K562 (cell line): ENCODE results near the gene BCAN. TPM values are rescaled to one million over a fixed set of nuclear protein-coding genes. Genes with fewer than 3 reads are reported as not detected.
A peak's percentile ranks its signal among the peaks of the same experiment; 100 is the strongest.

Experiments
- ATAC-seq: fragments of 200-7000 bp; cut with Tn5 transposase; 3 replicates; pipeline ENCODE4 v1.9.1; 2020; ENCODE audit warnings: moderate library complexity
- BruUV-seq: library from RNA; stranded (reverse); fragments of 400-500 nt; replicated peaks from 2 replicates; lab custom pipeline; 2021; lab: Mats Ljungman, UMichigan
- CTCF ChIA-PET: fragments of 300-600 bp; formaldehyde crosslinking; extraction: SDS; loops from one replicate; lab custom pipeline; 2021; ENCODE audit warnings: low intra/inter-chr PET ratio; lab: Yijun Ruan, JAX
- POLR2A ChIA-PET: fragments of 300-600, 350-650 bp; sonication (Branson Sonifier 250); formaldehyde crosslinking; extraction: SDS; loops from one replicate; lab custom pipeline; 2021; ENCODE audit warnings: antibody characterized with exemption, inconsistent platforms; lab: Yijun Ruan, JAX
- DNase-seq, 4 experiments: peaks; one replicate each; pipeline versions ENCODE4 v3.0.0 to v3.0.0-alpha.2; 2011 to 2018; ENCODE audit warnings: low spot score in 3 of 4, mixed read lengths in 3 of 4; ENCODE audit errors: extremely low read depth in 1 of 4
- FAIRE-seq: peaks from 2 replicates; lab custom pipeline; 2011; peaks lifted over from hg19 to GRCh38; lab: Jason Lieb, UNC
- H2AFZ ChIP-seq: 2 replicates; pipeline ENCODE4 v1.6.0; 2011; ENCODE audit warnings: low read depth, low read length, control low read depth, inconsistent platforms
- H3K27ac ChIP-seq: fragments of 200-600 bp; 3 replicates; pipeline ENCODE4 v1.8.0; 2011; ENCODE audit warnings: low read depth, mild to moderate bottlenecking, control low read depth, inconsistent platforms, low read length, moderate library complexity, mixed read lengths; ENCODE audit errors: extremely low read depth
- H3K27me3 ChIP-seq, 2 experiments: fragments of 300-600 bp in 1 of 2; 2 replicates in 1 of 2; 3 replicates in 1 of 2; pipeline versions ENCODE4 v1.6.0 to v1.8.0; 2011; ENCODE audit warnings: inconsistent platforms in 2 of 2, low read length in 2 of 2, mild to moderate bottlenecking in 1 of 2, mixed read lengths in 1 of 2, moderate library complexity in 1 of 2; ENCODE audit not compliant: control insufficient read depth in 2 of 2, insufficient read depth in 2 of 2
- H3K36me3 ChIP-seq: fragments of 300-600 bp; 3 replicates; pipeline ENCODE4 v1.8.0; 2011; ENCODE audit warnings: mild to moderate bottlenecking, low read length, inconsistent platforms; ENCODE audit not compliant: control insufficient read depth, insufficient read depth
- H3K4me1 ChIP-seq, 2 experiments: fragments of 200-600 bp in 1 of 2; replicated peaks in 1 of 2; 2 replicates in 1 of 2; 3 replicates in 1 of 2; pipeline versions ENCODE4 v1.5.1 to v1.8.0; 2011; ENCODE audit warnings: inconsistent platforms in 2 of 2, low read length in 2 of 2, mild to moderate bottlenecking in 1 of 2, mixed read lengths in 1 of 2, moderate library complexity in 1 of 2; ENCODE audit not compliant: control insufficient read depth in 2 of 2, insufficient read depth in 2 of 2
- H3K4me2 ChIP-seq: 2 replicates; pipeline ENCODE4 v1.6.1; 2011; ENCODE audit warnings: low read length, control low read depth, inconsistent platforms, mixed read lengths; ENCODE audit not compliant: insufficient read depth
- H3K4me3 ChIP-seq: fragments of 200-600 bp; sonication (generic), shearing (Covaris generic); 2 replicates; pipeline ENCODE4 v1.5.1; 2016; ENCODE audit warnings: control low read depth, inconsistent platforms
- H3K79me2 ChIP-seq: fragments of 200-600 bp; 3 replicates; pipeline ENCODE4 v1.8.0; 2011; ENCODE audit warnings: low read length, inconsistent platforms; ENCODE audit not compliant: control insufficient read depth, insufficient read depth
- H3K9ac ChIP-seq, 2 experiments: 2 replicates each; pipeline versions ENCODE4 v1.6.0 to v1.6.1; 2011; ENCODE audit warnings: low read depth in 2 of 2, low read length in 2 of 2, control low read depth in 1 of 2, inconsistent platforms in 1 of 2, mild to moderate bottlenecking in 1 of 2, mixed read lengths in 1 of 2; ENCODE audit not compliant: insufficient read depth in 1 of 2
- H3K9me1 ChIP-seq: one replicate; pipeline ENCODE4 v1.6.0; 2011; ENCODE audit warnings: inconsistent platforms, mild to moderate bottlenecking, low read length, moderate library complexity; ENCODE audit not compliant: control insufficient read depth, insufficient read depth
- H3K9me3 ChIP-seq: replicated peaks from 2 replicates; pipeline ENCODE4 v1.5.1; 2011; ENCODE audit warnings: low read depth, low read length, inconsistent platforms; ENCODE audit not compliant: control insufficient read depth, insufficient read depth
- H4K20me1 ChIP-seq: replicated peaks from 2 replicates; pipeline ENCODE4 v1.6.1; 2011; ENCODE audit warnings: low read length, inconsistent platforms, mixed read lengths; ENCODE audit not compliant: control insufficient read depth, insufficient read depth
- CREB1 ChIP-seq, 2 experiments: sonication (generic) in 1 of 2; formaldehyde crosslinking in 1 of 2; IDR thresholded peaks; 2 replicates each; pipeline versions ENCODE4 v1.6.1 to v1.8.0; 2012 to 2022; ENCODE audit warnings: inconsistent platforms in 1 of 2, mild to moderate bottlenecking in 1 of 2, missing genetic modification reagents in 1 of 2, moderate library complexity in 1 of 2
- JUND ChIP-seq, 2 experiments: IDR thresholded peaks; 2 replicates in 1 of 2; 3 replicates in 1 of 2; pipeline ENCODE4 v1.6.1; 2011; ENCODE audit warnings: borderline replicate concordance in 2 of 2, low read depth in 2 of 2, low read length in 2 of 2, improper control_type of control experiment in 1 of 2, missing biosample characterization in 1 of 2, missing genetic modification characterization in 1 of 2, missing genetic modification reagents in 1 of 2
- ZNF384 ChIP-seq: IDR thresholded peaks from 2 replicates; pipeline ENCODE4 v1.6.1; 2012; ENCODE audit warnings: low read depth, low read length, improper control_type of control experiment
- WGBS: fragments of 100-300 bp; shearing (Covaris generic); methylation state at CpG from one replicate; pipeline ENCODE4 v1.1.6; 2016; ENCODE audit warnings: low coverage, mixed read lengths; ENCODE audit not compliant: insufficient coverage; ENCODE audit errors: missing lambda C conversion rate; 5-methylcytosine and 5-hydroxymethylcytosine counted together
- in situ Hi-C: fragments of 300-500 bp; cut with MboI; formaldehyde crosslinking; loops from 4 replicates; pipeline ENCODE4 v1.15.0; 2018; ENCODE audit warnings: inconsistent platforms, mixed read lengths
- intact Hi-C: fragments of 100-400 bp; cut with micrococcal nuclease; formaldehyde crosslinking; loops from 2 replicates; pipeline ENCODE4 v1.14.2; 2022
- polyA plus RNA-seq, 8 experiments: library from polyadenylated mRNA; depleted of rRNA in 4 of 8; stranded (reverse) in 5 of 8; unstranded in 3 of 8; fragments of >200 nt; fragmentation: Nextera tagmentation in 2 of 8; fragmentation: Illumina TruSeq in 1 of 8; extraction: Ambion mirVana in 2 of 8; extraction: Trizol in 1 of 8; gene quantifications; 2 replicates each; pipeline versions ENCODE4 v1.2.1 to v1.2.3, GENCODE V29; 2011 to 2014; ENCODE audit warnings: inconsistent platforms in 1 of 8, missing spikeins in 1 of 8
- total RNA-seq, 7 experiments: library from RNA; depleted of rRNA in 6 of 7; stranded (reverse); fragments of >200 nt in 6 of 7; fragmentation: Illumina TruSeq in 2 of 7; extraction: Trizol in 2 of 7; gene quantifications; 2 replicates each; pipeline versions ENCODE4 v1.2.1 to v1.2.3, GENCODE V29; 2011 to 2021; ENCODE audit warnings: low replicate concordance in 1 of 7
- TF ChIP-seq, protein P1 (sequence below), 2 experiments: fragments of 450-650 bp in 1 of 2; sonication (generic) in 1 of 2; formaldehyde crosslinking in 1 of 2; IDR thresholded peaks in 1 of 2; conservative IDR thresholded peaks in 1 of 2; 2 replicates each; pipeline versions ENCODE4 v1.6.1 to v1.8.1; 2016 to 2023; ENCODE audit warnings: mild to moderate bottlenecking in 2 of 2, moderate library complexity in 2 of 2, inconsistent platforms in 1 of 2, missing genetic modification reagents in 1 of 2
- TF ChIP-seq, protein P2 (sequence below), 2 experiments: fragments of 450-650 bp; formaldehyde crosslinking in 1 of 2; IDR thresholded peaks; 2 replicates each; pipeline versions ENCODE4 v1.4.0 to v1.6.1; 2014 to 2020; ENCODE audit warnings: mild to moderate bottlenecking in 2 of 2, borderline replicate concordance in 1 of 2, low read depth in 1 of 2
- TF ChIP-seq, protein P3 (sequence below), 3 experiments: IDR thresholded peaks in 2 of 3; conservative IDR thresholded peaks in 1 of 3; 2 replicates each; pipeline ENCODE4 v1.5.1; 2011 to 2012; ENCODE audit warnings: low read length in 3 of 3, mild to moderate bottlenecking in 3 of 3, control low read depth in 2 of 3, improper control_type of control experiment in 1 of 3, inconsistent platforms in 1 of 3, low read depth in 1 of 3, mixed read lengths in 1 of 3, moderate library complexity in 1 of 3; ENCODE audit not compliant: insufficient read depth in 2 of 3

Gene BCAN
- total and polyA plus RNA-seq, 9 of the 15 experiments (the other 6 are each of a cell fraction or from before 2014, with no cell fraction given): 0.04 to 0.33 (median 0.14) TPM; not detected in 5

DNA sequence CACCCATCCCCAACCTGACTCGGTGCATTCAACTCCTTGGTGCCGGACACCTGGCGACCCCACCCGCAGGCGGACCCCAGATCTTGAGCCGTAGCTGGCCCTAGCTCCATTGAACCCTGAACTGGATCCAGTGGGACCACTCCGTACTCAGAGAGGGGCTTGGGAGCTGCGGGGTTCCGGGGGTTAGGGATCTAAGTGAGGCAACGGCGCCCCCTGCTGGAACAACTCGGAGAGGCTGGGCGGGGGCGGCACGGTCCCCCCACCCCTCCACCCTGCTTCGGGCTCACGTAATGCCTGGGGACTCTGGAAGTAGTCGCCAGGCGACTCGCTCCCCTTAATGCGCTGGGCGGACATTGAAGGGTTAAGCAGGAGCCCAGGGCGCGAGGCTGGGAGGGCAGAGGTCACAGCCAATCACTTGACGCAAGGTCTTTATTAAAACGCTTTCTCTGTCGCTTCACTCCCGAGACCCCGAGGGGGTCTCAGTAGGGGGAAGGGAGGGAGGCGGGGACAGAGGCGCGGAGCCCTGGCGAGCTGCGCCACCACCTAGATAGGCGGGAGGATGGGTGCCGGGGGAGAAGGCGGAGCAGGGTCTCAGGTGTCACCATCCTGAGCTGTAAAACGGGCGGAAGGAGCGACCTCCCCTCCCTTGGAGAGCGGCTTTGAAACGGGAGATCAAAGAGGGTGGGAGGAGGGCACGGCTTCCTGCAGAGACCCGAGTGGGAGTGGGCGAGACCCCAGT lies 64.2 kb downstream of the BCAN start:
- in situ Hi-C loops (no loop called here), intact Hi-C loops (loop anchor here (1.0 kb wide), 2 partner anchors 17 to 20 kb away; no protein-coding TSS in a partner anchor)
- H3K9me1 ChIP-seq: no peaks in the 10 kb centered on the region
- peak overlapping the region; percentile 99 for H2AFZ ChIP-seq
- DNase-seq (peak; percentile 86 to 96 (median 94)), FAIRE-seq (peak; percentile 23), ATAC-seq (peak; percentile 91)
- peak overlapping the region; percentile 47 for H3K4me3 ChIP-seq
- CTCF ChIA-PET: interaction anchor here (0.5 to 4.4 kb wide), 8 partner anchors 13 to 80 kb away, joined by 3 to 64 read pairs (median 4); no protein-coding TSS in a partner anchor
- H4K20me1 ChIP-seq: no peaks in the 10 kb centered on the region
- no peaks in the 10 kb centered on the region for H3K27me3 ChIP-seq
- POLR2A ChIA-PET: interaction anchor here (0.6 to 3.0 kb wide), 10 partner anchors 11 to 1571 kb away, joined by 3 to 21 read pairs (median 4); partner anchors contain the start of gene METTL25B
- no peaks in the 10 kb centered on the region for H3K36me3 ChIP-seq
- H3K27ac ChIP-seq: peak overlapping the region; percentile 44; the same call in 2 of the 3 replicates
- H3K4me1 ChIP-seq: peaks cover 11 to 30% of the 10 kb centered on the region in 2 experiments; a peak in 4 of 5 replicates
- H3K79me2 ChIP-seq: no peaks in the 10 kb centered on the region
- H3K9me3 ChIP-seq: no peaks in the 10 kb centered on the region
- peak overlapping the region; percentile 64 to 87 for H3K9ac ChIP-seq
- WGBS: 5% methylated on average over 42 of the region's 45 CpGs
- peak overlapping the region; percentile 87 for H3K4me2 ChIP-seq
- no TSS peak for BruUV-seq
- TF ChIP-seq JUND (IDR thresholded peaks at IDR 0.05; ENCODE audit: borderline replicate concordance, low read depth, low read length) (peak; percentile 24; the same call in 1 of the 2 replicates), JUND (tag; IDR thresholded peaks at IDR 0.05; ENCODE audit: borderline replicate concordance, low read depth, low read length) (no peak; the same call in 2 of the 3 replicates), ZNF384 (no peak), CREB1 (IDR thresholded peaks at IDR 0.05) (0 out of 2 replicates have a peak, but pooled peaks have one; percentile 22), CREB1 (CRISPR knock-in tag; IDR thresholded peaks at IDR 0.05) (no peak)
- TF ChIP-seq, protein P1, sequence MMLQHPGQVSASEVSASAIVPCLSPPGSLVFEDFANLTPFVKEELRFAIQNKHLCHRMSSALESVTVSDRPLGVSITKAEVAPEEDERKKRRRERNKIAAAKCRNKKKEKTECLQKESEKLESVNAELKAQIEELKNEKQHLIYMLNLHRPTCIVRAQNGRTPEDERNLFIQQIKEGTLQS (IDR thresholded peaks at IDR 0.05): peak; percentile 20; the same call in 1 of the 2 replicates
- TF ChIP-seq, protein P1 (CRISPR knock-in tag; conservative IDR thresholded peaks at IDR 0.05): no peak
- TF ChIP-seq, protein P2, sequence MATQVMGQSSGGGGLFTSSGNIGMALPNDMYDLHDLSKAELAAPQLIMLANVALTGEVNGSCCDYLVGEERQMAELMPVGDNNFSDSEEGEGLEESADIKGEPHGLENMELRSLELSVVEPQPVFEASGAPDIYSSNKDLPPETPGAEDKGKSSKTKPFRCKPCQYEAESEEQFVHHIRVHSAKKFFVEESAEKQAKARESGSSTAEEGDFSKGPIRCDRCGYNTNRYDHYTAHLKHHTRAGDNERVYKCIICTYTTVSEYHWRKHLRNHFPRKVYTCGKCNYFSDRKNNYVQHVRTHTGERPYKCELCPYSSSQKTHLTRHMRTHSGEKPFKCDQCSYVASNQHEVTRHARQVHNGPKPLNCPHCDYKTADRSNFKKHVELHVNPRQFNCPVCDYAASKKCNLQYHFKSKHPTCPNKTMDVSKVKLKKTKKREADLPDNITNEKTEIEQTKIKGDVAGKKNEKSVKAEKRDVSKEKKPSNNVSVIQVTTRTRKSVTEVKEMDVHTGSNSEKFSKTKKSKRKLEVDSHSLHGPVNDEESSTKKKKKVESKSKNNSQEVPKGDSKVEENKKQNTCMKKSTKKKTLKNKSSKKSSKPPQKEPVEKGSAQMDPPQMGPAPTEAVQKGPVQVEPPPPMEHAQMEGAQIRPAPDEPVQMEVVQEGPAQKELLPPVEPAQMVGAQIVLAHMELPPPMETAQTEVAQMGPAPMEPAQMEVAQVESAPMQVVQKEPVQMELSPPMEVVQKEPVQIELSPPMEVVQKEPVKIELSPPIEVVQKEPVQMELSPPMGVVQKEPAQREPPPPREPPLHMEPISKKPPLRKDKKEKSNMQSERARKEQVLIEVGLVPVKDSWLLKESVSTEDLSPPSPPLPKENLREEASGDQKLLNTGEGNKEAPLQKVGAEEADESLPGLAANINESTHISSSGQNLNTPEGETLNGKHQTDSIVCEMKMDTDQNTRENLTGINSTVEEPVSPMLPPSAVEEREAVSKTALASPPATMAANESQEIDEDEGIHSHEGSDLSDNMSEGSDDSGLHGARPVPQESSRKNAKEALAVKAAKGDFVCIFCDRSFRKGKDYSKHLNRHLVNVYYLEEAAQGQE (IDR thresholded peaks at IDR 0.05; ENCODE audit: borderline replicate concordance): peak; percentile 92
- TF ChIP-seq, protein P2 (CRISPR knock-in tag; IDR thresholded peaks at IDR 0.05; ENCODE audit: low read depth): no peak
- TF ChIP-seq, protein P3, sequence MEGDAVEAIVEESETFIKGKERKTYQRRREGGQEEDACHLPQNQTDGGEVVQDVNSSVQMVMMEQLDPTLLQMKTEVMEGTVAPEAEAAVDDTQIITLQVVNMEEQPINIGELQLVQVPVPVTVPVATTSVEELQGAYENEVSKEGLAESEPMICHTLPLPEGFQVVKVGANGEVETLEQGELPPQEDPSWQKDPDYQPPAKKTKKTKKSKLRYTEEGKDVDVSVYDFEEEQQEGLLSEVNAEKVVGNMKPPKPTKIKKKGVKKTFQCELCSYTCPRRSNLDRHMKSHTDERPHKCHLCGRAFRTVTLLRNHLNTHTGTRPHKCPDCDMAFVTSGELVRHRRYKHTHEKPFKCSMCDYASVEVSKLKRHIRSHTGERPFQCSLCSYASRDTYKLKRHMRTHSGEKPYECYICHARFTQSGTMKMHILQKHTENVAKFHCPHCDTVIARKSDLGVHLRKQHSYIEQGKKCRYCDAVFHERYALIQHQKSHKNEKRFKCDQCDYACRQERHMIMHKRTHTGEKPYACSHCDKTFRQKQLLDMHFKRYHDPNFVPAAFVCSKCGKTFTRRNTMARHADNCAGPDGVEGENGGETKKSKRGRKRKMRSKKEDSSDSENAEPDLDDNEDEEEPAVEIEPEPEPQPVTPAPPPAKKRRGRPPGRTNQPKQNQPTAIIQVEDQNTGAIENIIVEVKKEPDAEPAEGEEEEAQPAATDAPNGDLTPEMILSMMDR (IDR thresholded peaks at IDR 0.05 in 2 of 3, conservative IDR thresholded peaks at IDR 0.05 in 1 of 3; ENCODE audit: insufficient read depth in 2 of 3, low read depth in 1 of 3, low read length in 3 of 3): peak; percentile 89 to 91 (median 89)
